ENCODE results near the gene TMEM175.

DNA sequence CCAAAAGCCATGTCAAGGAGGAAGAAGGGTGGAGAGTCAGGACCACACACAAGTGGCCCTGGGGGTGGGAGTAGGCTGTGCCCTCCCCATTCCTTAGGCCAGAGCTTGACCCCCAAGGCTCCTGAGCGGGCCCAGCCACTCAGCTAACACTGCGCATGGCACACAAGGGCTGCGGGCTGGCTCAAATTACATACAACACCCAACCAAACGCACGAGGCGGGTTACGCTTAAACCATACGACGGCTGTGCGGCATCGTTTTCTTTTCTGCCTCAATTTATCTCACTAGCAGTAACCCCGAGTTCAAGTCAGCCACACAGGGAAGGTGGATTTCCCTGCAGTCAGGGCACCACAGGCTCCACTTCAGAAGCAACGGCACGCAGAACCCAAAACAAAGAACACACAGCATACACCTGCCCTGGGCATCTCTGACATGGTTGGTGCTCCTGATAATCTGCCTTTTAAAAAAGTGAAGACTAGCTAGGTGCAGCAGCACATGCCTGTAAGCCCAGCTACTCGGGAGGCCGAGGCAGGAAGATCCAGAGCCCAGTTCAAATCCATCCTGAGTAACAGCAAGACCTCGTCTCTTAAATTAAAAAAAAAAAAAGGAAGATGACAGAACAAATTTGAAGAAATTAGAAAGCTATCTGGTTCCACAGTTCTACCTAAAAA lies 3.0 kb upstream of the TMEM175 start:
- TF ChIP-seq, protein P1, sequence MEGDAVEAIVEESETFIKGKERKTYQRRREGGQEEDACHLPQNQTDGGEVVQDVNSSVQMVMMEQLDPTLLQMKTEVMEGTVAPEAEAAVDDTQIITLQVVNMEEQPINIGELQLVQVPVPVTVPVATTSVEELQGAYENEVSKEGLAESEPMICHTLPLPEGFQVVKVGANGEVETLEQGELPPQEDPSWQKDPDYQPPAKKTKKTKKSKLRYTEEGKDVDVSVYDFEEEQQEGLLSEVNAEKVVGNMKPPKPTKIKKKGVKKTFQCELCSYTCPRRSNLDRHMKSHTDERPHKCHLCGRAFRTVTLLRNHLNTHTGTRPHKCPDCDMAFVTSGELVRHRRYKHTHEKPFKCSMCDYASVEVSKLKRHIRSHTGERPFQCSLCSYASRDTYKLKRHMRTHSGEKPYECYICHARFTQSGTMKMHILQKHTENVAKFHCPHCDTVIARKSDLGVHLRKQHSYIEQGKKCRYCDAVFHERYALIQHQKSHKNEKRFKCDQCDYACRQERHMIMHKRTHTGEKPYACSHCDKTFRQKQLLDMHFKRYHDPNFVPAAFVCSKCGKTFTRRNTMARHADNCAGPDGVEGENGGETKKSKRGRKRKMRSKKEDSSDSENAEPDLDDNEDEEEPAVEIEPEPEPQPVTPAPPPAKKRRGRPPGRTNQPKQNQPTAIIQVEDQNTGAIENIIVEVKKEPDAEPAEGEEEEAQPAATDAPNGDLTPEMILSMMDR (conservative IDR thresholded peaks at IDR 0.05; ENCODE audit: low read depth, low read length): no peak
- no peak for TF ChIP-seq EZH2 (IDR thresholded peaks at IDR 0.05; ENCODE audit: borderline replicate concordance, low read depth, low read length, poor library complexity, severe bottlenecking)
